Frontal cortex (tissue), 4 donors: Measurements from ENCODE around the gene TARDBP. TPM values are rescaled to one million over a fixed set of nuclear protein-coding genes. Genes with fewer than 3 reads are reported as not detected.
"Not testable (repeated sequence)": the region's sequence is repeated elsewhere in the genome, so short reads cannot be mapped to it uniquely, and the experiment has no call there.

Experiments
- DNase-seq, 2 donors: peaks; one replicate each; pipeline ENCODE4 v3.0.0; 2012; ENCODE audit warnings: low spot score in 2 of 2
- FAIRE-seq: peaks from 2 replicates; lab custom pipeline; 2012; peaks lifted over from hg19 to GRCh38; lab: Jason Lieb, UNC
- total RNA-seq: library from RNA; depleted of rRNA; stranded (reverse); fragments of >200 nt; gene quantifications from one replicate; pipeline ENCODE4 v1.2.3, GENCODE V29; 2014
- donor health status: control.
- donor health status: control.
- donor health status: control.

The TARDBP gene
- 101 TPM for total RNA-seq

DNA sequence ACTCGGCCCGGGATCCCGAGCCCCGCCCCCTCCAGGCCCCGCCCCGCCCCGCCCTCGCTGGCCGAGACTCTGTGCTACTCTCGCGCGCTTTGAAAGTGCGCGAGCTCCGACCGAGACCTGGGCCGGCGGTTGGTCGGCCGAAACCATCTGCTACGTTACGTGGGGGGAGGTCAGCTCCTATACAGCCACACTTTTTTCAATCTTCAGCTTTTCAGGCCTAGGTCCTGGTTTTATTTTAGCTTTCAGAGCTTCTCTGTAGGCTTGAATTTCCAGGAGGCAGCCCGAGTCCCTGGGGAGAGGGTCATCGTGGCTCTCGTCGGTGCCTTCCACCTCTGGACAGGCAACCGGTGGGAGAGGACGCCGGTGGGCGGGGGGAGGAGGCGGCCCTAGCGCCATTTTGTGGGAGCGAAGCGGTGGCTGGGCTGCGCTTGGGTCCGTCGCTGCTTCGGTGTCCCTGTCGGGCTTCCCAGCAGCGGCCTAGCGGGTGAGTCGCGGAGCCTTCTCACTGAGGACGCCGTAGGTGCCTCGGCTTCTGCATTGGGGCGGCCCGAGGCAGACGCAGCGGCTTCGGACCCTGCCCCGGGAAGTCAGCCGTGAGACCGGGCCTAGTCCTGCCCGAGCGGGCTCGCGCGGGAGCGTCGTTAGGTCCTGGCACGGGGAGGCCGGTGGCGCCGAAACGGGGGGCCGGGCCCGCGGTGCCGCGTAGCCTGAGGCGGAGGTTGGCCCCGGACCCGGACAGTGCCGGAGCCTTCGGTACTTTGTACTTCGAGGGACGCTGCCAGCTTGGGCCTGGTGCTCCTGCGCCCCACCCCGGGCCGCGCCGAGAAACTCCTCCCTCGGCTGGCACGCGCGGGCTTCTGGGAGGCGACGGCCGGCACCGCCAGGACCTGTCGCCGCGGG is at the start of gene TARDBP:
TARDBP (plus strand) TSS at position 395 of the 900 bp plus-strand sequence. CDS start 1,074 bp downstream, outside the sequence.
- no peak for FAIRE-seq
- DNase-seq: peak; percentile 95 to 98

DNA sequence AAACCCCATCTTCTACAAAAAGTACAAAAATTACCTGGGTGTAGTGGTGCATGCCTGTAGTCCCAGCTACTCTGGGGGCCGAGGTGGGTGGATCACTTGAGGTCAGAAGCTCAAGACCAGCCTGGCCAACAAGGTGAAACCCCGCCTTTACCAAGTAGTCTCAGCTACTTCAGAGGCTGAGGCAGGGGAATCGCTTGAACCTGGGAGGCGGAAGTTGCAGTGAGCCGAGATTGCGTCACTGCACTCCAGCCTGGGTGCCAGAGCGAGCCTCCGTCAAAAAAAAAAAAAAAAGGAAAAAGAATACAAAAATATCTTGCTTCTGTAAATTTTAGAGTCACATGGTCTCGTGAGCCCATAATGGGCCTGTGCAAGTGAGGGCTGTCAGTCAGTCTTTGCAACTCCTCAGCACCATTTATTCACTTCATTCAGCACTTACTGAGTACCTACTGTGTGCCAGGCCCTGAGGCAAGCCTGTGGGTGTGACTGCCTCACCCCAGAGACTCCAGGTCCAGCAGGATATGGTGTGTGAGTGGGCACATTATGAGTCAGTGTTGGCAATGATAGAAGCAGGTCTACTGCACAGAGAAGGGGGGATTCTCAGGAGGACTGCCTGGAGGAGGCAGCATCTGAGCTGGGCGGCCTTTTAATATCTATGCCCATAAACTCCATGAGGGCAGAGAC is 46.8 kb upstream of the TARDBP start:
- FAIRE-seq (no peak), DNase-seq (no peak)

DNA sequence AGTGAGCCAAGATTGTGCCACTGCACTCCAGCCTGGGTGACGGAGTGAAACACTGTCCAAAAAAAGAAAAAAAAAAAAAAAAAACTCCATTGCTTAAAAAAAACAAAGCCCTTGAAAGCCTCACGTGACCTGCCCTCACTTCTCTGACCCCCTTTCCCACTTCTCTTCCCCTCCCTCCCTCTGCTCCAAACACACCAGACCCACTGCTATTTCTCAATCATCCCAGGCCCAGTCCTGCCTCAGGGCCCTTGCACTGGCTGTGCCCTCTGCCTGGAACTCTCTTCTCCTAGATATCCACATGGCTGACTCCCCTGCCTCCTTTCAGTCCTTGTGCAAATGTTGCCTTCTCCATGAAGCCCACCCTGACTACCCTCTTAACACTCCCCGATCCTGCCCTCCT is 45.4 kb upstream of the TARDBP start:
- DNase-seq (no peak), FAIRE-seq (no peak)

DNA sequence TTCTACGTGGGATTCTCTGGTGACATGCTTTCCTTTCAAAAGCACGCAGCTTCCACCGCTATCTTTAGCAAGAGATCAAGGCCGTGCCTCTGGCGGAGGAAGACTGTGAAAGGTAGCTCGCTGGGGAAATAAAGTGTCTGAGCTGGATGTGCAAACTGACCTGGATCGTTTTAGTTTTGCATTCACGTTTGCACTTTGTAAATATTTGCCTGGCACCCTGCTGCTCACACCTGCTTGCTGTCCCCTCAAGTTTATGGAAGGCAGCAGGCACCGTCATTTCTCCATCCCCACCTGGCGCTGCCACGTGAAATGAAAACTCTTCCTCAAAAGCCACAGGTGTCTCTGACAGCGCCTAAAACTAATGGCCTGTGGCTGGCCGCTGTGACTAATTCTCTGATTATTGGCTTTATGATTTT is 44.0 kb upstream of the TARDBP start:
- no peak for FAIRE-seq
- no peak for DNase-seq

DNA sequence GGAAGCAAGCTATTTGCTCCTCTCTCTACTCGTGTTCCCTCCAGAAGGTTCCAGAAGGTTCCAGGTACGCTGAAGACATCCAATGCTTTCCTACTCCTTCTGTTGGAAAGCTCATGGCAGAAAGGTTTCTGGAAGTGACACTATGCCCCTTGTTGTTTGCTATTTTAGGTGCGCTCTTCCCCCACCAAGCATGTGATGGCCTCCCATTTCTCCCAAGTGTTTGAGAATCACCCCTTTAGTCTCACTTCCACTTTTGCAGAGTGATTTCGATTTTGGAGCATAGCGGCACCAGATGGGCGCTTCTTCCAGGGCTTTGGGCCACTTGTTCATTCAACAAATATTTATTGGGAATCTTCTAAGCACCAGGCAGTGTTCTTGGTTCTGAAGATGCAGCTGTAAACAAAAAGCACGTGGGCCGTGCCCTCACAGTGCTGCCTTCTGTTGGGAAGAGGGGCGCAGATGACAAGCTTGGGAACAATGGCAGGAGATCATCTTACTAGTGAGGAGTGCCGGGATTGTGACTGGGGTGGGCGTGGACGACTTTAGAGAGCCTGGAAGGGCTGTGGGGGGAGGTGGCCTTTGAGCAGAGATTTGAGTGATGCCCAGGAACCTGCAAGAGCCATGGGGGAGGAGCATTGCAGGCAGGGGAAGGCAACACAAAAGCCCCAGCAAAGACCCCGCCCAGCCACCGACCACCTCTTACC is 43.0 kb upstream of the TARDBP start:
- FAIRE-seq (no peak), DNase-seq (no peak)

GRCh38 chr1:10969971-10970332 is 42.5 kb upstream of the TARDBP start:
- FAIRE-seq (no peak), DNase-seq (no peak)

GRCh38 chr1:10973552-10973951 is 38.9 kb upstream of the TARDBP start:
- DNase-seq (no peak), FAIRE-seq (no peak)

DNA sequence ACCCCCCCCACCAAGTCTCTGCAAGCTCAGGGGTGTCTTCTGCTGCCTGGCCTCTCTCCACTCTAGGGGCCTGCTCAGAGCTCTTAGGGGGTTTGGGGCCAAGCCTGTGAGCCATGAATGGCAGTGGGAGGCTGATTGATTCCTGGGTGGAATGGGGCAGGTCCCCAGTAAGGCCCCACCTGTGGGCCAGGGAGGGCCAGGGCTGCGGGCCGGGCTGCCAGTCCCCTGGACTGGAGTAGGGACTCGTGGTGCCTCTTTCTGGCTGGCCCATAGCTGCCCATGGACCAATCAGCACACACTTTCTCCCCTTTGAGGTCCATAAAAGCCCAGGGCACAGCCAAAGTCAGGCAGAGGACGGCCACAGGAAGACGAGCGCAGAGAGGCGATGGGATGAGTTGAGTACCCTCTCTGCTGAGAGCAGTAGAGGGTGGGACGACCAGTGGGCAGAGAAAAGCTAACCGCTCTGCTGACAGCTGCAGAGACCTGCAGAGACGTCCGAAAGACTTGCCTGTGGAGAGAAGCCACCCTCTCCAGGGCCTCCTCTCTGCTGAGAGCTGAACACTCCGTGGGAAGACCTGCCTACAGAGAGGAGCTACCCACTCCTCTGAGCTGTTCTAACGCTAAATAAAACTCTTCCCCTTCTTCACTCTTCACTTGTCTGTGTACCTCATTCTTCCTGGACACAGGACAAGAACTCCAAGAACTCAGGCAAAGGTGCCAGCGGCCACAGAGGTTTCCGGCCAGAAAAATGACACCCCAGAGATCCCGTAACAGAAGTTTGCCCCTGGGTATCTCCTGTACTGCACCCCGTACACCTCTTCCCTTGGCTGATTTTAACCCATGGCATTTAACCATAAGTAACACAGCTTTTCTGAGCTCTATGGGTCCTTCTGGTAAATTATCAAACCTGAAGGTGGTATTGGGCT is 38.2 kb upstream of the TARDBP start:
- FAIRE-seq: no peak
- no peak for DNase-seq

- FAIRE-seq: no peak
Measured at GRCh38 chr1:10975567-10976326, 36.7 kb upstream of the TARDBP start.

DNA sequence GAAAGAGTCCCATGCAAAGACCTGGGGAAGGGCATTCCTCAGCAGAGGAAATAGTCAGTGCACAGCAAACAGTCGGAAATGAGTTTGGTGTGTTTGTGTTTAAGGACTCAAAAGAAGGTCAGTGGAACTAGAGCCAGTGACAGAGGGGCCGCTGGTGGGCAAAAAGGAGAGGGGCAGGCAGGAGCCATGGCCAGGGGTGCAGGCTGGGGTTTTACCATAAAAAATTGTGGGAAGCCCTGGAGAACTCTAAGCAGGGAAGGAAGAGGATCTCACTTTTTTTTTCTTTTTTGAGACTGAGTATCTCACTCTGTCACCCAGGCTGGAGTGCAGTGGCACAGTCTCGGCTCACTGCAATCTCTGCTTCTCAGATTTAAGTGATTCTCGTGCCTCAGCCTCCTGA is 33.7 kb upstream of the TARDBP start:
- FAIRE-seq (no peak), DNase-seq (no peak)

More at GRCh38 chr1:10975567-10976326, 36.7 kb upstream of the TARDBP start:
- peak in 1 of 2 donors; percentile 54 for DNase-seq

DNA sequence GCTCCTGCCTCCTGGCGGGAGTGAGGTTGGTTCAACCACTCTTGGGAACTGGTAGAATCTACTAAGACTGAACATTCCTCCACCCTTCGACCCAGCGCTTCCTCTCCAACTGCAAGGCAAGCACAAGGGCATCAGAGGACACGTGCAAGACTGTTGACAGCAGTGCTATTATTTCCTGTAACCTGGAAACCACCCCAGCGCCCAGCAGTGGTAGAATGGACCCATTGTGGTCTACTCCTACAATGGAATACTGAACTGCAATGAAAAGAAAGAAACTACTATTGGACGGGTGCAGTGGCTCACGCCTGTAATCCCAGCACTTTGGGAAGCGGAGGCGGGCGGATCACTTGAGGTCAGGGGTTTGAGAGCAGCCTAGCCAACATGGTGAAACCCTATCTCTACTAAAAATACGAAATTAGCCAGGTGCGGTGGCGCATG is 33.0 kb upstream of the TARDBP start:
- FAIRE-seq (peak; percentile 47), DNase-seq (peak in 1 of 2 donors; percentile 65)

GRCh38 chr1:10980094-10980577 is 32.3 kb upstream of the TARDBP start:
- DNase-seq (peak; percentile 57 to 60), FAIRE-seq (no peak)

DNA sequence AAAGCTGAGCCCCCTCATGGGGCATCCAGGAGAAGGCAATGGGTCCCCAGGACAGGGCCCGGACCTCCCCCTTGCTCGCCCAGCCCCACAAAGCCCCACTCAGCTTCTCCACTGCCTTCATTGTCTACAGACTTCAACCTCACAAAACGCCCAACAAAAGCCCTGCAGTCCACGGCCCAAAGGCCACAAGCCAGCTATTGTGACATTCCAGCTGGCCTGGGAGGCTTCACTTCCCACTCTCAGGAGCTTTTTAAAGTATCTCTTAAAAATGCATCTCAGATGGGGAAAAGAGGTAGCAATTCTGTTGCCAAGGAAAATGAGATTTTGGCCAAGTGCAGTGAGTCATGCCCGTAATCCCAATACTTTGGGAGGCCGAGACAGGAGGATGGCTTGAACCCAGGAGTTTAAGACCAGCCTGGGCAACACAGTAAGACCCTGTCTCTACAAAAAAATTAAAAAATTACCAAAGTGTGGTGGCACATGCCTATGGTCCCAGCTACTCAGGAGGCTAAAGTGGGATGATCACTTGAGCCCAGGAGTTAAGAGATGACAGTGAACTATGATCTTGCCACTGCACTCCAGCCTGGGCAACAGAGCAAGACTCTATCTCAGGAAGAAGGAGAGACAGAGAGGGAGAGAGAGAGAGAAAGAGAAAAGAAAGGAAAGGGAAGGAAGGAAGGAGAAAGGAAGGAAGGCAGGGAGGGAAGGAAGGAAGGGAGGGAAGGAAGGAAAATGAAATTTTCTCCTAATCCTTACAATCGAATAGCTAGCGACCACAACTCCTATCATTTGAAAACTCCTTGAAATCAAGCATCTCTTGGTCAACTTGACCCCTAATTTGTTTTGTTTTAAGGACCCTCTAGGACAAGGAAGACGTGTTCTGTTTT is 31.4 kb upstream of the TARDBP start:
- no peak for FAIRE-seq
- peak in 1 of 2 donors; percentile 52 for DNase-seq

GRCh38 chr1:10986525-10986890 is 25.9 kb upstream of the TARDBP start:
- FAIRE-seq: no peak
- DNase-seq: no peak

DNA sequence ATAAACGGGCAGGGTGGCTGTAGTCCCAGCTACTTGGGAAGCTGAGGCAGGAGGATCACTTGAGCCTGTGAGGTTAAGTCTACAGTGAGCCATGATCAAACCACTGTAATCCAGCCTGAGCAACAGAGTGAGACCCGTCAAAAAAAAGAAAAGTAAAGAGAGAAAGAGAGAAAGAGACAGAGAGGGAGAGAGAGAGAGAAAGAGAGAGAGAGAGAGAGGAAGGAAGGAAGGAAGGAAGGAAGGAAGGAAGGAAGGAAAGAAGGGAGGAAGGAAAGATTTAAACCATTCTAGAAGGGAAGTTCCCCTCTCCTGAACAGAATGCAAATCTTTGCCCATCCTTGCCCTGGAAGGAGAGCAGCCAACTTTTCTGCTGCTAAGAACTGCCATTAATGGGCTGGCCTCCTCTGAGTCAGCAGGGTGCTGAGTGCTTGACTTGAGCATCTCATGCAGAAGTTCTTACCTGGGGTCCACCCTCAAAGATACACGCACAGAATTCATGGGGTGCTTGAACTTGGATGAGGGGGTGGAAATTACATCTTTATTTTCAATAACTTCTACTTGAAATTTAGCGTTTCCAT is 24.5 kb upstream of the TARDBP start:
- no peak for FAIRE-seq
- no peak for DNase-seq

GRCh38 chr1:10989095-10989494 is 23.4 kb upstream of the TARDBP start:
- DNase-seq (no peak), FAIRE-seq (no peak)

GRCh38 chr1:10989920-10990516 is 22.4 kb upstream of the TARDBP start:
- DNase-seq, FAIRE-seq: not testable (repeated sequence)
